Bone marrow (tissue), 2 donors: Measurements from ENCODE around the gene UBL4B.

Experiments used
- DNase-seq, 2 donors: peaks; one replicate each; lab custom pipeline; 2025; lab: John Stamatoyannopoulos, UW

The UBL4B gene

DNA sequence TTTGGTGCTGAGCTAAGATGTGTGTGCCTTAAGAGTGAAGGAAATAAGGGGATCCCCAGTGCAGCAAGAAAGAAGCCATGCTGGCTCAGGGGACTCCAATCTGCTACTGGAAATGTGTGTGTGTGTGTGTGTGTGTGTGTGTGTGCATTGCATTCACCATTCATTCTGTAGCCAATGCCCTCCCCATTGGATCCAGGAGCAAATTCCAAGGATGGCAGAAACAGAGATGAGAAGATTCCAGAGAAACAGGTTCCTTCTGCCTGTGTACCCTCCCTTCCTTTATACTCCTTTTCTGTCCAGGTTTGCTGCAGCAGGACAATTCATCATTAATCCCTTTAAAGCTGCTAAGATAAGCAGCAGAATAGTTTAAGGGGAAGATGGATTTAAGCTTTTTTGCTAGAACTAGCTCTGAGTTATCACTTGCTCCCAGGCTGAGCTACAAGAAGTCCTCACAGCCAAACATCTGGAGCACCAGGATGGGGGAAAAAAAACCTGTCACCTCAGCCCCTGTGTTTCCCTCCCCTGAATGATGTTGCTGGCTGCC lies 41.2 kb downstream of the UBL4B start:
- no peak for DNase-seq

DNA sequence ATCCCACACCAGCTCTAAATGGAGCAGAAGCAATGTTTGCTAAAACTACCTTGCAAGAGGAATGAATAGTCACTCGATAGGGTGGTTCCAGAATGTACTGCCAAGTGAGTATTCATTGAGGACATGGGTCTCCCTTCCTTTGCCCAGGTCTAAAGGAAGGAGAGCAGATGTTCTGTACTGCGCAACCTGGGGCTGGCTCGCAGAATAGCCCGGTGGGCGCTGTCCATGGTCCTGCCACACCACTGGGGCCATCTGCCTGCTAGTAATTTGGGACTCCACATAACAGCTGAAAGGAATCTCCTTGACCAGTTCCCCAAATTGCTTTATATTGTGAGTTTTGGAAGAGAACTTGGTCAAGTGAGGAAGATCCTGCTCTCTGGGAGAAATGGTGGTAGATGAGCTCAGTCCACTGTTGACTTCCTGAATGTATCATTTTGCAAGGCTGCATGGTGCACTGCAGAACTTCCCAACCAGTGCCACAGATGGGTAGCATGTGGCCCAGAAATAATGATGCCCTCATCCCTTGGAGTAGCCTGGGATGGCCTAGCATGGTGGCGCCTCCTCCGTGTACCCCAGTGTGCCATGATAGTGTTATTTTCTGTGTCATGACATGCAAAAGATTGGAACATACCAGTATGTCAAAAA lies 43.8 kb downstream of the UBL4B start:
- DNase-seq, result no peak

DNA sequence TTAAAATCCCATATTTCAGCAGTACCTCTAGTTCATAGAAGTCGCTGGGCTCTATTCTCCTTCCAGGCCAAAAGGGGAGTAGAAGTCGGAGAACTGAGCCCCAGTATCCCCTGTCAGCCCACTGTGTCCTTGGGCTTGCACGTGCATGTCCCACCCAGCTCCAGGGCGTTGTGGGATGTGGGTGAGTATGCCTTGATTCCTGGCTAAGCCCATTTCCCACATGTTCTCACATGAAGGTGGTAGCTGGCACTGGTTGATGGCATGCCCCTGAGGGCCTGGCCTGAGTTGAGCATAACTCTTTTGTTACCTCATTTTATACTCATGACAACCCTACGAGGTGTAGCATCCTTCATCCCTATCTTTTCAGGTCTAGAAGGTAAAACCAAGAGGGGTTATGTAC lies 46.0 kb downstream of the UBL4B start:
- DNase-seq, result no peak

DNA sequence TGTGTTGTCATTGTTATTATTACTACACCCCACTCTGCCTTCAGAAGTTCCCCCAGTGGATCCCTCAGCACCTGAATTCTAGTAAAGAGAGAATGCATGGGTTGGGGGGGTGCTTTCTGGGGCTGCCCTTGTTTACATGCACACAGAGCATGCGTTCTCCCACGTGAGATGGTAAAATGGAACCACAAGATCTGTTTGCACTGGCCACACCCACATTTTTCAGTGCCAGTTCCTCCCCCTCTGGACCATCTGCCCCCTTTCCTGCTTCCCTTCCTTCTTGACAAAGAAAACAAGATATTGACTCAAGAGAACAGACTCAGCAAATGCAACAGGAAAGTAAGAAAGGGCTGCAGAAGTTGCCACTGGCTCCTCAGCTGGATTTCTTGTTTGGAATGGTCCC lies 46.9 kb downstream of the UBL4B start:
- no peak for DNase-seq

DNA sequence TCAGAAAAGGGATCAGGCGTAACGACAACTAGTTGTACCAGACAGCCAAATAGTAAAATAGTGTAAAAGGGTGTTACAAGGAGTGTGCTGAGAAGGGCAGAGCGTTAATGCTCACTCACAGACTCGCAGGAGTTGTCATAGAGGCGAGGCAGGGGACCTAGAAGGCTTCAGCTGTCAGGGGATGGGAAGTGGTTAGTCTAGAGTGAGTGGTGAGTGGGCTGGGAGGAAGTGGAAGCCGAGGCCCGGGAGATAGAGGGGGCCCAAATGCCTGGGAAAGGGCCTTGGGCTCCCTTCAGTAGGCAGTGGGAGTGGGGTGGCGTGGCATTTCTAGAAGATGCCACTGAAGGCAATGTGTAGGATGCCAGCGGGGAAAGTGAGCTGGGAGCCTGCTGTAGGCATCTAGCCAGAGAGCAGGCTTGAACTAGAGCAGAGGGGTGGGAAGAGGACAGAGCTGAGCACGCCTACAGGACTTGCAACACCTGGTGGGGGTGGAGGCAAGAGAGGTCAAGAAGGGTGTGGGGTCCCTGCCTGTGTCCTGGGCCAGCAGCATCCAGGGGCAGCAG lies 48.4 kb downstream of the UBL4B start:
- no peak for DNase-seq

DNA sequence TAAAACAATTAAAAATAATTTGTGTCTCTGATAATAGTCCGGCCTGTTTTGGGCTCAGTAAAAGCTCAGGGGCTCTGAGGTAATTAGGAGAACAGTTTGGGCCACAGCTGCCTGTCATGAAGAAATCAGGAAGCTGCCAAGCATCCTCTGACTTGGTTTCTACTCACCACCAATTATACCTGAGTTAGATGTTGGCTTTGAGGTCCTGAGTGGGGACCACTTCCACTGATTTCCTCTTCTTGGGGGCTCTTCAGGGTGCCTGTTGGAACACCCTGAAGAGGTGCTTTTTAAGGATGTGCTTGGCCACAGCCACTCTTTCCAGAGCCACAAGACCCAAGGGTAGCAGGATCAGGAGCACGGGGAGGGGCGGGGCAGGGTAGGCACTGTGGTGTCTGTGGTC lies 48.9 kb downstream of the UBL4B start:
- DNase-seq, result no peak

DNA sequence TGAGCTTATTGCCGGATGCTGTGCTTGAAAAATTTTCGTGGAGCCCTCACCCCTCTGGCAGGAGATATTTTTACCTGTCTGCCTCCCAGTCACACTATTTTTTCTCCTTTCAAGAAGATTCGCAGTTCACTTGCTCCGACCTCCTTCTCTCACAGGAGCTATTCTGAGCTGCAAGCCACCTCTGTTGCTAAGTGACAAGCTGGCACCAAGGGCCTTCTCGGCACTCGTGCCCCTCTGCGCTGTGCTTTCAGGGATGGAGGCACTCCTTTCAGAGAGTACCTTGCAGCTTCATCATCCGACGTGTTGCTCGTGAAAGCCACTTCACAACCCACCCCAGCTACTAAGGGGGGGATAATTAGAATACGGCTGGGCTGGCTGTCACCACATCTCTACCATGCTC lies 49.6 kb downstream of the UBL4B start:
- DNase-seq, result no peak
